ENCODE data around the gene GBF1.

GBF1 gene

GRCh38 chr10:102410429-102411073, 165.2 kb downstream of the GBF1 start:
- no peak for DNase-seq

- DNase-seq: no peak
Measured at GRCh38 chr10:102411341-102412255, 166.3 kb downstream of the GBF1 start.

GRCh38 chr10:102412293-102412692, 167.0 kb downstream of the GBF1 start:
- DNase-seq: no peak

GRCh38 chr10:102413053-102413705, 167.8 kb downstream of the GBF1 start:
- DNase-seq: peak; percentile 41

GRCh38 chr10:102413806-102414561, 168.7 kb downstream of the GBF1 start:
- no peak for DNase-seq

DNA sequence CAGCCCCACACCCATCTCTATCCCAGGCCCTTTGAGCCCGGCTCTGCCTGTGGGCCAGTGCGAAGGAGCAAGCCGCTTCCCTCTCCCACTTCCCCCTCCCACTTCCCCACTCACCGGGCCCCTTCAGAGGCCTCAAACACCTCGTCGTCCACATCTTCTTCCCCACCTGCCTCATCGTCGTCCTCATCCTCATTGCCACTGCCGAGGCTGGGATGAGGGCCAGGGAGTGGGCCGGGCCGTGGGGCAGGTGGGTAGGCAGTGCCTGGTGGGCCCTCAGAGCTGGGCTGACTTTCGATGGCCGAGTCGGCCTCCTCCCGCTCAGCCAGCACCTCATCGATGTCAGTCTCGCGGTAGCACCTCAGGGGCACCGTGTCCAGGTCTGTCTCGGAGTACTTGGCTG, 169.4 kb downstream of the GBF1 start:
- no peak for DNase-seq

- no peak for DNase-seq
Measured at GRCh38 chr10:102416283-102416682, 171.0 kb downstream of the GBF1 start.

DNA sequence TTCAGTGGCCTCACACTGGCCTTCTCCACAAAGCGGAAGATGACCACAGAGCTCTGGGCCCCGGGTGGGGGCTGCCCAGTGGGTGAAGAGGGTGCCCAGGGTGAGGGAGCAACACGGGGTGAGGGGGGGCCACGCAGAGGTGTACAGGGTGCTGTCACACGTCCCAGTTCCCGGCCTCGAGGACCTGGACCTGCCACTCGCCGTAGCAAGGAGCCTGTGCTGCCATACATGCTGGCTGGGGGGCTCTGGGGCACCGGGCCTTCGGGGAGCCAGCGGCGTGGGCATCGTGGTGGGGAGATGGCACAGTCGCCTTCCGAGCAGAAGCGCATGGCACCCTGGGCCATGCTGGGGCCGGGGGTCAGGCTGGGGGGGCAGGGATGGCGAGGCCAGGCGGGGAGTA, 171.4 kb downstream of the GBF1 start:
- DNase-seq: no peak

DNA sequence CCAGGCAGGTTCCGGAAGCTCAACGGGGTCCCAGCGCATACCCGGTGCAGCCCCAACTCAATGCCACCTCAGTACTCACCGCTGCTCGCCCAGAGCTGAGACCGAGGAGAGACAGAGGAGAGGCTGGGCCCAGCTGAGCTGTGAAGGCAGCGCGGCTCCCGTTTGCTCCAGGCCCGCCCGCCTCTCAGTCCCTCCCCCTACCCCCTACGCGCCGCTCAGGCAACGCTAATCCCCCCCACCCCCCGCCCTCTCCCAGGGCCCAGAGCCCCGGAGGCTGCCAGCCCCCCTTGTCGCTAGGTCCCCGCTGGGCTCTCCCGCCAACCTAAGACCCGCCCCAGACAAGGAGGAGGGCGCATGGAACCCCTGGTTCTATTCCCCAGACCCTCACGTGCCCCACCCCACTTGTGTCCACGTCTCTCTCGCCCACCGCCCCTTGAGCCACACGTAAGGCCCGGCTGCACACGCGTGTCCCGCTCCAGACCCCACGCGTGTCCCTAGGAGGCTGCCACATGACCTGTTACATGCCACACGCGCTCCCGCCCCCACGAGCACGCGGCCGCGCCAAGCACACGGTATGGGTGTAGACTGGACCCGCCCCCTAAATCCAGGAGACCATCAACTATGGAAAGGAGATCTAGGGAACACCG, 173.4 kb downstream of the GBF1 start, which contains the start of gene PSD:
TSS of gene PSD (minus strand) at position 164 of the 647 bp plus-strand sequence. CDS start 1,747 bp downstream, outside the sequence.
- DNase-seq: peak; percentile 62

GRCh38 chr10:102419269-102420180, 174.2 kb downstream of the GBF1 start:
- DNase-seq: peak; percentile 69

DNA sequence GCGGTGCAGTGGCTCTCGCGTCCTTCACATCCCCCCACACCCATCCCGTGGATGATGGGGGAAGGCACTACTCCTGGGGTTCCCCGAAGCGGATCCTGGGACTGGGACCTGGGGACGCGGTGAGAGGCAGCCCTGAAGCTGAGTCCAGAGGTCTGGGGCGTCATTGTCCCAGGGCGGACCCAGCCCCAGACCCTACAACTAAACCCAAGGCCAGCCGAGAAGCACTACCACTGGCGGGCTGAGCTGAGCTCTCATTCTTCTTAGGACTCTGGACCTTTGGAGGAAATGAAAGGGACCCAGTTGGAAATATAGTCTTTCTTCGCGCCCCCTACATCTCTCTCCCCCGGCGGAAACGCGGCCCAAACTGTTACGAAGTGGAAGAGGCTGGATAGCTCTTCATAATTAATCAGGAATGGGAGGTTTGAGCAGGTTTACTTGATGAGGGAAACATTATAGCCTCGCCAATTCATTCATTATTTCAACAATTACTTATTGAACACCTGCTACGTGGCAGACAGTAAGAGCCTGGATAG, 174.9 kb downstream of the GBF1 start:
- no peak for DNase-seq

DNA sequence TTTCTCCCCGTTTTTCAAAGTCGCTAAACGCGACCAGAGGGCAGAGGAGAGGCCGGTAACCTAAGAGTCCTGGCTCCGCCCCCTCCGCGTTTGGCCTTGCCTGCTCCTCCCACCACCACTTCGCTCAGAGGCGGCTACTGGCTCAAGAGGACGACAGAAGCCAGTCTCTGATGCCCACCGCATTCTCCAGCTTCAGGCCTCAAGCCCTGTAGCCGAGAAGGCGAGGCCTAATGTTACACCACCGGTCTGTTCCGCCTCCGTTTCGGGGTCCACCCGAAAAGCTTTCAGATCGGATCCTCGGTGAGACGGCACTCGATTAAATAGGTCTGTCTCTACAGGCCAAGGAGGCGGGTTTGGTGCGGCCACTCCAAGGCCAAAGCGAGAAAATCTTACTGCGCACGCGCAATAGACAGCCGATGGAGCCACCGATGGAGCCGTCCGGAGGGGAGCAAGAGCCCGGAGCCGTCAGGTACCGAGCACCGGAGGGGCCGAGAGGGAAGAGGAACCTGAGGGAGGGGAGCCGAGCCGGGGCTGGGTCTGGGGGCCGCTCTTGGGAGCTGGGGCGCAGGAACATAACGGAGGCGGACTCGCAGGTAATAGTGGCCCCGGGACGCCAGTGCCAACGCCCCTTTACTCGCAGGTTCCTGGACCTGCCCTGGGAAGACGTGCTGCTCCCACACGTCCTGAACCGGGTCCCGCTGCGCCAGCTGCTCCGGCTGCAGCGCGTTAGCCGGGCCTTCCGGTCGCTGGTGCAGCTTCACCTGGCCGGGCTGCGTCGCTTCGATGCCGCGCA, 175.6 kb downstream of the GBF1 start, which contains the start of gene FBXL15:
TSS of gene FBXL15 (plus strand) at position 123 of the 793 bp plus-strand sequence. CDS start at position 417, 294 bp downstream.
- DNase-seq: peak; percentile 88

DNA sequence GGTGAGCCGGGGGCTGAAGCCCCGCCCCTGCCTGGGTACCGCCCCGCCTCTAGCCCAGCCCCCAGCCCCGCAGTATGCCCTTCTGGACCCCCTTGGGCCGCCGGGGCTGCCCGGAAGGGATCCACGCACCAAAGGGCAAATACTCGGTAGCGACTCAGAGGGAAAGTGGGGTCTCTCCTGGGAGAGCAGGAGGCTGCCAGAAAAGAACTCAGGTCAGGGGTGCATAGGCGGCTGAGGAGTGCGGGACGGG, 176.1 kb downstream of the GBF1 start:
- DNase-seq: no peak

DNA sequence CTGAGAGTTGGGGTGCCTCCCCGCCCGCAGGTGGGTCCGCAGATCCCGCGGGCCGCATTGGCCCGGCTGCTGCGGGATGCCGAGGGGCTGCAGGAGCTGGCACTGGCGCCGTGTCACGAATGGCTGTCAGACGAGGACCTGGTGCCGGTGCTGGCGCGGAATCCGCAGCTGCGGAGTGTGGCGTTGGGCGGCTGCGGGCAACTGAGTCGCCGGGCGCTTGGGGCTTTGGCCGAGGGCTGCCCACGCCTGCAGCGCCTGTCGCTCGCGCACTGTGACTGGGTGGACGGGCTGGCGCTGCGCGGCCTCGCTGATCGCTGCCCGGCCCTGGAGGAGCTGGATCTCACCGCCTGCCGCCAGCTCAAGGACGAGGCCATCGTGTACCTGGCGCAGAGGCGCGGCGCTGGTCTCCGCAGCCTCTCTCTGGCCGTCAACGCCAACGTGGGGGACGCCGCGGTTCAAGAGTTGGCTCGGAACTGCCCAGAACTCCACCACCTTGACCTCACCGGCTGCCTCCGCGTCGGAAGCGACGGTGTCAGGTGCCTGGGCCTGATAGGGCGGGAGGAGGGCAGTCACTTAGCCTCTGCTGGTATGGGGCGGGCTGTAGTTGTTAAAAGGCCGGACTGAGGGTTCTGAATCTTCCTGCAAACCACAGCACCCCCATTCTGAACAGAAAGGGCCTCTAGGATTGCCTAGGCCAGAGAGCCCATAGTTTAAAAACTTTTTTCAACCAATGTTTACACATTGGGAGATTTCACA, 176.6 kb downstream of the GBF1 start:
- no peak for DNase-seq

- DNase-seq: no peak
Measured at GRCh38 chr10:102422545-102423129, 177.3 kb downstream of the GBF1 start.

DNA sequence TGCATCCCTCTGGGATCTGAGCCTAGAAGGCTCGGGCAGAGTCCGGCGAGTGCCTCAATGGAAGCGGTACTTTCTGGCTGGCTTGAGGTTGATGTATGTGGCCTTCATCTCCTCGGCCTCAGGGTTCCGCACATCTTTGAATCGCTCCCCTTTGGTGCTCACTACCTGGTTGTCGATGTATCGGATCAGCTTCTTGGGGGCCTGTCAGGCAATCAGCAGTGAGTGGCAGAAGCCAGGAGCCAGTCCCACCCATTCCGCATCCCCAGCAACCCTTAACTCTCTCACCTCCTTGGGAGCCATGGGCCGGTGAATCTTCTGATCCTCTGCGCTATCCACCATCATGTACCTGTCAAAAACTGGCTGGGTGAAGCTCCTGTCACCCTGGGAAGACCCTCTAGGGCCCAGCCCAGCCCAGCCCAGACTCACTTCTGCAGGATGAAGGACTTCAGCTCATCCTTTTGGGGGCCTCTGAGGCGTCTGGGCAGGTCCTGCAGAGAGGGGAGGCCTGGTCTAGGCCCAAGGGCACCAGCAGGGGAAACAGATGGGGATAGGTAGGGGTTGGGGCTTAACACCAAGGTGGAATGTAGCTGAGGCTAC, 178.1 kb downstream of the GBF1 start:
- no peak for DNase-seq

GRCh38 chr10:102424145-102424544, 178.8 kb downstream of the GBF1 start:
- no peak for DNase-seq

DNA sequence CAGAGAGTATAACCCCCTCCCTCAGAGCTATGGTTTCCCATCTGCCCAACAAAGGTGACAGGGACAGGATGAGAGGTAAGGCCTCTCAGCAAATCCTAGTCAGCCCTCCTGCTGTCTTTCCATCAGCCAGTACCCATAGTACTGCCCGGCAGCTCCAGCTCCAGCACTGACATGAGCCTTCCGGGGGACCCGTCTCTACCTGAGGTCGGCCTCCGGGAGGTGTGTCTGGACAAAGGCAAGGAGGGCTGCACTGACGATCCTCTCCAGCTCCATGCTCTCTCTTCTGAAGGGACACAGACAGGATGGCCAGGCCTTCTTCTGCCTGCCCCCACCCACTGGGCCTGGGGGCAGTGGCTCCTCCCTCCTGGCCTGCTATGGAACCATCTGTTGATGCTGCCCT, 179.6 kb downstream of the GBF1 start:
- no peak for DNase-seq

GRCh38 chr10:102425444-102425843, 180.1 kb downstream of the GBF1 start:
- DNase-seq: no peak

Data from DMS79 treated with DMSO at 0.1 percent for 48 hours (cell line).